ENCODE measurements around the gene MYO1D. TPM values are rescaled to one million over a fixed set of nuclear protein-coding genes. Genes with fewer than 3 reads are reported as not detected.

Gene MYO1D
- total RNA-seq, 4 donors from 2014 or later = 36.9 to 49.2 (median 39.5) TPM

DNA sequence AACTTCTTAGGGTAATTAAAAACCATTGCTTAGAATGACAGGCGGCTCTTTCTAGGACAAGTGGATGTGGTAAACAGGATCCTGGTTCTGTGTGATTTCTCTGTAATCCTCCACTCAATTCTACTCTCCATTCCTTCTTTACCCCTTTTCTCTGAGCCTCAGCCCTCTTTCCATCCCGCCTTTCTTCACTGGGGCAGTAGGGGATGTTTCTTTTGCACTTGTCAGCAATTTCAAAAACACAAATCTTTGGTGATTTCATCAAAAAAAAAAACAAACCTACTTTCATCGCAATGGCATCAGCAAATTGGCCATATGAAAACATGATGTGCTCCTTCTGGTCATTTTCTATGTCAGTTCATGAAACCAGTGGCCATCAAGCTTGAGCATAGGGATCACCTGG, 285.5 kb downstream of the MYO1D start:
- ATAC-seq (ENCODE audit: low FRiP score) (no peak), DNase-seq (ENCODE audit: low spot score) (no peak)
- TF ChIP-seq, protein P1, sequence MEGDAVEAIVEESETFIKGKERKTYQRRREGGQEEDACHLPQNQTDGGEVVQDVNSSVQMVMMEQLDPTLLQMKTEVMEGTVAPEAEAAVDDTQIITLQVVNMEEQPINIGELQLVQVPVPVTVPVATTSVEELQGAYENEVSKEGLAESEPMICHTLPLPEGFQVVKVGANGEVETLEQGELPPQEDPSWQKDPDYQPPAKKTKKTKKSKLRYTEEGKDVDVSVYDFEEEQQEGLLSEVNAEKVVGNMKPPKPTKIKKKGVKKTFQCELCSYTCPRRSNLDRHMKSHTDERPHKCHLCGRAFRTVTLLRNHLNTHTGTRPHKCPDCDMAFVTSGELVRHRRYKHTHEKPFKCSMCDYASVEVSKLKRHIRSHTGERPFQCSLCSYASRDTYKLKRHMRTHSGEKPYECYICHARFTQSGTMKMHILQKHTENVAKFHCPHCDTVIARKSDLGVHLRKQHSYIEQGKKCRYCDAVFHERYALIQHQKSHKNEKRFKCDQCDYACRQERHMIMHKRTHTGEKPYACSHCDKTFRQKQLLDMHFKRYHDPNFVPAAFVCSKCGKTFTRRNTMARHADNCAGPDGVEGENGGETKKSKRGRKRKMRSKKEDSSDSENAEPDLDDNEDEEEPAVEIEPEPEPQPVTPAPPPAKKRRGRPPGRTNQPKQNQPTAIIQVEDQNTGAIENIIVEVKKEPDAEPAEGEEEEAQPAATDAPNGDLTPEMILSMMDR (IDR thresholded peaks at IDR 0.05) = no peak

GRCh38 chr17:32590974-32591373, 285.9 kb downstream of the MYO1D start:
- ATAC-seq (ENCODE audit: low FRiP score) (no peak), DNase-seq (ENCODE audit: low spot score) (no peak)
- TF ChIP-seq, protein P1 (IDR thresholded peaks at IDR 0.05) = no peak

GRCh38 chr17:32588982-32589381, 287.9 kb downstream of the MYO1D start:
- DNase-seq (ENCODE audit: low spot score) (no peak), ATAC-seq (ENCODE audit: low FRiP score) (no peak)
- TF ChIP-seq, protein P1 (IDR thresholded peaks at IDR 0.05) = no peak

DNA sequence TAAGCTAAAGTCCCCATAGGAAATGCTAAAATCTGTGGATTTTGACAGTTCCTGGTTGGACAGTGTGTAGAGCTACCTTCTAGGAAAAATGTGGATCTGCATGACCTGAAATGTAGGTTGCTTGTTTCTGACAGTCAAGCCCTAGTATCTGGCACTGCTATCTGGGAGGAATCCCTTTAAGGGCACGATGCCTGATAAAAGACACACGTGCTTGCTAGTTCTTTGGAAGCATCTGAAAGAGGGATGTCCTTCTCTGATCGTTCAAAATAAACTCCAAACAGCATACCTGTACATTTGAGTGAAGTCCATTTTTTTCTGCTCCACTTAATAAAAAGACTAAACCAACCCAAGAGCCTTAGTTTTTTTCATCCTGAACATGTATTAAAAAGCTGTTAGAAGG, 288.8 kb downstream of the MYO1D start:
- DNase-seq (ENCODE audit: low spot score) (no peak), ATAC-seq (ENCODE audit: low FRiP score) (no peak)
- TF ChIP-seq, protein P1 (IDR thresholded peaks at IDR 0.05) = no peak

- TF ChIP-seq, protein P1 (IDR thresholded peaks at IDR 0.05) = no peak
- no peak for ATAC-seq (ENCODE audit: low FRiP score)
- DNase-seq (ENCODE audit: low spot score) = no peak
Measured at GRCh38 chr17:32586666-32587065, 290.3 kb downstream of the MYO1D start.

DNA sequence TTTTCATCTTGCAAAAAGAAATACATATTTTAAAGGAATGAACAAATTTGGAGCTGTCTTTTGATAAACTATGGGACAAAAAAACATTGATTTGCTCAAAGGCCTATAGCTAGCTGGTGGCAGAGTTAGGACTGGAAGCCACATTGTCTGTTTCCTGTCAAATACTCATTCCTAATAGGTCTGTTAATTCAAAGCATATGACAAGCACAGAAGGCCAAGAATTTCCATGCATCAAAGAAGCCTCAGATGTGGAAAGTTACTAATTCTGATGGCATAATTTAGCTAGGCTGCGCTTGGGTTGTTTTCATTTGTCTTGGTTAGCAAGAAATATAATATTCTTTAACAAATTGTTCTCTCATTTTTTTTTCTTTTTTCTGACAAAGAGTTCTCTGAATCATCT, 292.1 kb downstream of the MYO1D start:
- no peak for ATAC-seq (ENCODE audit: low FRiP score)
- TF ChIP-seq, protein P1 (IDR thresholded peaks at IDR 0.05) = no peak
- no peak for DNase-seq (ENCODE audit: low spot score)

DNA sequence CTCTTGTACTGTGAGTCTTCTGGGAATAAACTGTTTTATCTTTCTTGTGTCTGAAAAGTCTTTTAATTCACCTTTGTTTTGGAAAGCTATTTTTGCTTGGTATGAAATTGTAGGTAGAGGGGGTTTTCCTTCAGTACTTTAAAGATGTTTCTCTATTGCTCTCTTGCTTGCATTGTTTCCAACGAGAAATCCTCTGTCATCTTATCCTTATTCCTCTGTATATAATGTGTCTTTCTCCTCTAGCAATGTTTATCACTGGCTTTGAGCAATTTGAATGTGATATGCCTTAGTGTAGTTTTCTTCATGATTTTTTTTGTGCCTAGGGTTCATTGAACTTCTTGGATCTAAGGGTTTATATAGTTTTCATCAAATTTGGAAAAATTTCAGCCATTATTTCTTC, 293.9 kb downstream of the MYO1D start:
- DNase-seq (ENCODE audit: low spot score) = no peak
- no peak for ATAC-seq (ENCODE audit: low FRiP score)
- TF ChIP-seq, protein P1 (IDR thresholded peaks at IDR 0.05) = no peak

Measured in omental fat pad (tissue), 4 donors.